ENCODE data around the gene PCDH9.
A peak's percentile ranks its signal among the peaks of the same experiment; 100 is the strongest.

PCDH9 gene

DNA sequence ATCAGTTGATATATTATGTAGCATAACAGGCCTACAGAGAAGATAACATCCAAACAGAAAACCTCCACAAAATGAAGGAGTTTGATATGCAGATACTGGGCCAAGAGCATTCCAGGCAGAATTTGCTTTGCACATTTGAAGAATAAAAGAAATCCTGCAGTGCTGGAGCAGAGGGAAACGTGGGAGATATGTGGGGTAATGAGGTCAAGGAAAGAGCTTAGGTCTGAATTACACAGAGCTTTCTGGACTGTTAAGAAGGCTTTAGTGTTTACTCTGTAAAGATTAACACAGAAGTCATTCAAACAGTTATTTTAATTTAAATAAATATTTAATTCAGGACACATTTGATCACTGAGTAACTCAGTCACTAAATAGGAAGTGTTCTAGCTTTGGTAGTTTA lies 692.7 kb downstream of the PCDH9 start:
- DNase-seq (ENCODE audit: low read depth): no peak
- no peaks in the 10 kb centered on the region for H3K9me3 ChIP-seq (ENCODE audit: control insufficient read depth, low read length)
- peaks cover 2% of the 10 kb centered on the region for H3K4me1 ChIP-seq (ENCODE audit: control insufficient read depth, insufficient read depth, low read length)
- H3K9ac ChIP-seq (ENCODE audit: low read length): no peak overlapping the region
- no peaks in the 10 kb centered on the region for H3K36me3 ChIP-seq (ENCODE audit: control insufficient read depth, insufficient read depth, low read length, severe bottlenecking)
- no peak overlapping the region for H3K4me3 ChIP-seq (ENCODE audit: low read length)
- no peaks in the 10 kb centered on the region for H3K27me3 ChIP-seq (replicated peaks; ENCODE audit: control insufficient read depth, insufficient read depth, low read length)

DNA sequence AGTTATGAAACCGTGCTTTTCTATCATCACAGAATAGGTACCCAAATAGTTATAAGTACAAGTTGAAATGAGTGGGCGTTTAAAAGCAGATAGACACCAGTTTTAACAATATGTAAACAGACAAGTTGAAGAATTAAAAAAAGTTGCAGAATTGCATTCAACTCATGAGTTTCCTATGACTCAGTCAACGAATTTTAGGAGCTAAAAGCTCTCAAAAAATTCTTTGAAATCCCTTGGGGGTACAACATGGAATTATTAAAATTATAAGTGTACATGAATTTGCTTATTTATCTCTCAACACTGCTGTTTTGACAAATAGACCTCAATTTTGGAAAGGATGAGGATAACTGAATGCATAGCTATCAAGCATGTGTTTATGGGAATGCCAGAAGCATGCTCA lies 693.4 kb downstream of the PCDH9 start:
- Histone ChIP-seq H3K27me3 (replicated peaks; ENCODE audit: control insufficient read depth, insufficient read depth, low read length) (no peaks in the 10 kb centered on the region), H3K9ac (ENCODE audit: low read length) (no peak overlapping the region), H3K9me3 (ENCODE audit: control insufficient read depth, low read length) (no peaks in the 10 kb centered on the region), H3K4me3 (ENCODE audit: low read length) (no peak overlapping the region), H3K4me1 (ENCODE audit: control insufficient read depth, insufficient read depth, low read length) (peaks cover 2% of the 10 kb centered on the region), H3K36me3 (ENCODE audit: control insufficient read depth, insufficient read depth, low read length, severe bottlenecking) (no peaks in the 10 kb centered on the region)
- no peak for DNase-seq (ENCODE audit: low read depth)

DNA sequence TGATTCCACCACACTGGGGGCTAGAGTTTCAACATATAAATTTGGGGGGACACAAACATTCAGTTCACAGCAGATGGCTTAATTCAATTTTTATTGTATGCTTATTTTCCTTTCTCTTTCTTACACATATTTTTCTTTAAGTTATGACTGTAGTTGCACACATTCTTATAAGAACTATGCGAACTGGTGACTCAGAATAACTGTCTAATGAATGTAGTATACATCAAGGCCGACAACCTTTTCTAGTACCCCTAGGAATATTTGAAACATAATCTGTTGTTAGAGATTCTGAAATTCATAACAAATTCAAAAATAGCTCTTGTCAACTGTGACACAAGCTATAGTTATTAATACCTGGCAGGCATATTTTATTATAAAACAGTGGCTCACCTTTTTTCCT lies 695.6 kb downstream of the PCDH9 start:
- Histone ChIP-seq H3K4me1 (ENCODE audit: control insufficient read depth, insufficient read depth, low read length) (peaks cover 2% of the 10 kb centered on the region), H3K9me3 (ENCODE audit: control insufficient read depth, low read length) (no peaks in the 10 kb centered on the region), H3K9ac (ENCODE audit: low read length) (no peak overlapping the region), H3K36me3 (ENCODE audit: control insufficient read depth, insufficient read depth, low read length, severe bottlenecking) (no peaks in the 10 kb centered on the region), H3K27me3 (replicated peaks; ENCODE audit: control insufficient read depth, insufficient read depth, low read length) (no peaks in the 10 kb centered on the region), H3K4me3 (ENCODE audit: low read length) (no peak overlapping the region)
- peak; percentile 56 for DNase-seq (ENCODE audit: low read depth)

DNA sequence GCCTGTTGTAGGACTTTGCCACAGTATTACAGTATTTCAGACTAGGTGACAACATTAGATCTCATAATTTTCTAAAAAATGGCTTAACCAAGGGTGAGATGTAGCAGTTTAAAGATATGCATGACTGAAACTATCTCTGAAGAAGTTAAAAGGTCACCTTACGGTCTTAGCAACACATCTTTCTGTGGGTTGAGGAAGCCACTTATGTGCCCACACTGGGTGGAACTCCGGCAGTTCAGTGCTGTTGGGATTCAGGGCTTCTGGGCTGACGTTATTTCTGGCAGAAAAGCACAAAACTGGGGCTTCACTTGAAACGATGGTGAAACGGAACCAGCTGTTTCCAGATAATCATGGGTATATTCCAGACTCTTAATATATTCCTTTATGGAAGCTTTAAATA lies 697.3 kb downstream of the PCDH9 start:
- no peak overlapping the region for H3K9ac ChIP-seq (ENCODE audit: low read length)

DNA sequence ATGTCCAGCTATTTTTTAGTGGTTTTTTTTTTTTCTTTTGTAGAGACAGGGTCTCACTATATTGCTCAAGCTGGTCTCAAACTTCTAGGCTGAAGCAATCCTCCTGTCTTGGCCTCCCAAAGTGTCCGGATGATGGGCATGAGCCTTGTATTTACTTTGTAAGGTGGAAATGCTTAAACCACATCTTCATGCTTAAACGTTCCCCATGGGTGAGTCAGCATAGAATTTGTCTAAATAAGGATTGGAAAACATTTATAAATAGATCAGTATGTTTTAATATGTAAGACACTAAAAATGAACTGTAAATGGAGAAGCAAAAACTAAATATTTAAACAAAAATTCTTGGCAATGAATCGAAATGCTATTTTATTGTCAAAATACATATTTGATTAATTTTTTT lies 698.0 kb downstream of the PCDH9 start:
- Histone ChIP-seq H3K36me3 (ENCODE audit: control insufficient read depth, insufficient read depth, low read length, severe bottlenecking) (no peaks in the 10 kb centered on the region), H3K4me3 (ENCODE audit: low read length) (no peak overlapping the region), H3K4me1 (ENCODE audit: control insufficient read depth, insufficient read depth, low read length) (peaks cover 2% of the 10 kb centered on the region), H3K9me3 (ENCODE audit: control insufficient read depth, low read length) (no peaks in the 10 kb centered on the region), H3K9ac (ENCODE audit: low read length) (no peak overlapping the region), H3K27me3 (replicated peaks; ENCODE audit: control insufficient read depth, insufficient read depth, low read length) (no peaks in the 10 kb centered on the region)
- DNase-seq (ENCODE audit: low read depth): peak; percentile 68

More for the DNA sequence above, 697.3 kb downstream of the PCDH9 start:
- no peaks in the 10 kb centered on the region for H3K9me3 ChIP-seq (ENCODE audit: control insufficient read depth, low read length)
- H3K4me1 ChIP-seq (ENCODE audit: control insufficient read depth, insufficient read depth, low read length): peaks cover 2% of the 10 kb centered on the region
- H3K4me3 ChIP-seq (ENCODE audit: low read length): no peak overlapping the region
- no peaks in the 10 kb centered on the region for H3K36me3 ChIP-seq (ENCODE audit: control insufficient read depth, insufficient read depth, low read length, severe bottlenecking)
- no peak for DNase-seq (ENCODE audit: low read depth)
- H3K27me3 ChIP-seq (replicated peaks; ENCODE audit: control insufficient read depth, insufficient read depth, low read length): no peaks in the 10 kb centered on the region

DNA sequence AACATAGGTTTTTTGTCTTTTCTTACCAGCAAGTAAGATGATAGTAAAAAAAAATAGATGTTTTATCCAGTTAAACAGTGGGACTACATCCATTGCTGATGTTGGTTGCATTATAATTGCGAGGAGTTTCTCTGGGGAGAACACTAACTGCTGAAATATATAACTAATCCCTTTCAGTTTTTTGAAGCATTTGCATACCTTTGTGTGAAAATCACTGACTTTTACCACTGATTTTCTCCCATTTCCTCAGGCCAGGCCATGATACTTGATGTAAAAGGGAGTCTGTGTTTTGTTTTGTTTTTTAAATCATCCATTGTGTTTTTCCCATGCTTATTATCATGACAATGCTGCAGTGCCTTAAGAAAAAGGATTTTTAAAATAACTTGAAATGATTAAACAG lies 699.5 kb downstream of the PCDH9 start:
- Histone ChIP-seq H3K9ac (ENCODE audit: low read length) (no peak overlapping the region), H3K36me3 (ENCODE audit: control insufficient read depth, insufficient read depth, low read length, severe bottlenecking) (no peaks in the 10 kb centered on the region), H3K27me3 (replicated peaks; ENCODE audit: control insufficient read depth, insufficient read depth, low read length) (no peaks in the 10 kb centered on the region), H3K9me3 (ENCODE audit: control insufficient read depth, low read length) (no peaks in the 10 kb centered on the region), H3K4me1 (ENCODE audit: control insufficient read depth, insufficient read depth, low read length) (no peaks in the 10 kb centered on the region), H3K4me3 (ENCODE audit: low read length) (no peak overlapping the region)
- no peak for DNase-seq (ENCODE audit: low read depth)

DNA sequence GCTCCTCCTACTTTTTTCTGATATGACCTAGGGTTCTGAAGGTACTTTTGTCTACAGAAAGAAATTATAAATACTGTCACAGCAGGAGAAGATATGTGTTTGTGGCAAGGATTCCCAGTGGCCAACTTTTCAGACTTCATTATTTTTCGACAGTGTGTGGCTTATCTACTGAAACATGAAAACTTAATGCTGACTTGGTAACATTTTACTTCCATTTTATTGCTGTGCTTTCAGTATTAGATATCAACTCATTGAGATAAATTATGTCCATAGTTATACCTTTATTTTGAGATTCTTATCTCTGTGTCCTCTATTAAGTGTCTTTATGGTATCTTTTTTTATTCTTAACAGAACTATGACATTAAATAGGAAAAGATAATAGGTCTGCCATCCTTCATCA lies 700.0 kb downstream of the PCDH9 start:
- no peak overlapping the region for H3K4me3 ChIP-seq (ENCODE audit: low read length)

DNA sequence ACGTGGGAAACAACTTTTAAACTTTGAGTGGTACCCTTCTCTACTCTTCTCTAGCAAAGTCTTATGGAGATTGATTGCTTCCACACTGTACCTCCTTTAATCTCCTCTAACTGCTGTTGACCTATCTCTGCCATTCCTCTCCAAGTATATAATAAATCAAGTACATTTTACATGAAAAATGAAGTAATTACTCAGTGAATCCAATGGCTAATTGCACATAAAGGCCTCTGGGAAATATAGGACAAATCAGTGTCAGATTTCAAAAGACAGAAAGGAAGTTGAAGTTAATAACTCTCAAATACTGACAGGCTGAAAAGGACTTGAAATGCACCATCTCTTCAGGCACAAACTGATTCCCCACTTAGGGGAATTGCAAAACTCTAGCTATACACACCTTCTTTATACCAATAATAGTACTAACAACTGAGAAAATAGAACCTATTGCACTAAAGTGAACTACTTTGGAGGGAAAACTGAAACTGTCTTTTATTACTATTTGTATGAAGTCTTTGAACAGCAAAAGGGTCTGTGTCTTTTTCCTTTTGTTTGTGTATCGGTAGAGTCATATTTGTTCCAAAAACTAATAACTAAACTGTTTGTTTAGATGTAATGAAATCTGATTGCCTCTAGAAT lies 701.1 kb downstream of the PCDH9 start:
- DNase-seq (ENCODE audit: low read depth): no peak

More for the DNA sequence above, 700.0 kb downstream of the PCDH9 start:
- no peaks in the 10 kb centered on the region for H3K27me3 ChIP-seq (replicated peaks; ENCODE audit: control insufficient read depth, insufficient read depth, low read length)
- H3K4me1 ChIP-seq (ENCODE audit: control insufficient read depth, insufficient read depth, low read length): no peaks in the 10 kb centered on the region
- H3K9ac ChIP-seq (ENCODE audit: low read length): no peak overlapping the region
- no peaks in the 10 kb centered on the region for H3K36me3 ChIP-seq (ENCODE audit: control insufficient read depth, insufficient read depth, low read length, severe bottlenecking)
- no peak for DNase-seq (ENCODE audit: low read depth)
- no peaks in the 10 kb centered on the region for H3K9me3 ChIP-seq (ENCODE audit: control insufficient read depth, low read length)

DNA sequence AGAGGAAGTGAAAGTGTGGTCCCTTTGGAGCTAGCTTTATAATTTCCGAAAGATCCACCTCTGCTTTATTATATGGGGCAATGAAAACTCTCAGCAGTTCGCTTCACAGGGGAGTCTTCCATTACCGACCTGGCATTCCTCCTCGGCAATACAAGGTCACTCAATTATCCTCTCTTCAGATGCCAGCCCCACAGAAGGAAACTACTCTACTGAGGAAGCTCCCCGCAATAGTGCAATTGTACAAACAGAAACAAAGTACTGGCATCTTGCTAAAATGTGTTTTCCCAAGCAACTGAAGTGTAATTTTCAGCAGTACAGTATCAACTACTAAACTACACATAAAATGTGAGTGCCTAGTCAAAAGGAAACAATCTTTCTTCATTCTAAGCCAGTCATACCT lies 702.0 kb downstream of the PCDH9 start:
- Histone ChIP-seq H3K27me3 (replicated peaks; ENCODE audit: control insufficient read depth, insufficient read depth, low read length) (no peaks in the 10 kb centered on the region), H3K9ac (ENCODE audit: low read length) (no peak overlapping the region), H3K36me3 (ENCODE audit: control insufficient read depth, insufficient read depth, low read length, severe bottlenecking) (no peaks in the 10 kb centered on the region), H3K4me1 (ENCODE audit: control insufficient read depth, insufficient read depth, low read length) (no peaks in the 10 kb centered on the region), H3K4me3 (ENCODE audit: low read length) (no peak overlapping the region), H3K9me3 (ENCODE audit: control insufficient read depth, low read length) (no peaks in the 10 kb centered on the region)
- DNase-seq (ENCODE audit: low read depth): no peak

More for the DNA sequence above, 701.1 kb downstream of the PCDH9 start:
- no peak overlapping the region for H3K4me3 ChIP-seq (ENCODE audit: low read length)
- H3K27me3 ChIP-seq (replicated peaks; ENCODE audit: control insufficient read depth, insufficient read depth, low read length): no peaks in the 10 kb centered on the region
- H3K4me1 ChIP-seq (ENCODE audit: control insufficient read depth, insufficient read depth, low read length): no peaks in the 10 kb centered on the region
- no peaks in the 10 kb centered on the region for H3K9me3 ChIP-seq (ENCODE audit: control insufficient read depth, low read length)
- no peak overlapping the region for H3K9ac ChIP-seq (ENCODE audit: low read length)
- no peaks in the 10 kb centered on the region for H3K36me3 ChIP-seq (ENCODE audit: control insufficient read depth, insufficient read depth, low read length, severe bottlenecking)

DNA sequence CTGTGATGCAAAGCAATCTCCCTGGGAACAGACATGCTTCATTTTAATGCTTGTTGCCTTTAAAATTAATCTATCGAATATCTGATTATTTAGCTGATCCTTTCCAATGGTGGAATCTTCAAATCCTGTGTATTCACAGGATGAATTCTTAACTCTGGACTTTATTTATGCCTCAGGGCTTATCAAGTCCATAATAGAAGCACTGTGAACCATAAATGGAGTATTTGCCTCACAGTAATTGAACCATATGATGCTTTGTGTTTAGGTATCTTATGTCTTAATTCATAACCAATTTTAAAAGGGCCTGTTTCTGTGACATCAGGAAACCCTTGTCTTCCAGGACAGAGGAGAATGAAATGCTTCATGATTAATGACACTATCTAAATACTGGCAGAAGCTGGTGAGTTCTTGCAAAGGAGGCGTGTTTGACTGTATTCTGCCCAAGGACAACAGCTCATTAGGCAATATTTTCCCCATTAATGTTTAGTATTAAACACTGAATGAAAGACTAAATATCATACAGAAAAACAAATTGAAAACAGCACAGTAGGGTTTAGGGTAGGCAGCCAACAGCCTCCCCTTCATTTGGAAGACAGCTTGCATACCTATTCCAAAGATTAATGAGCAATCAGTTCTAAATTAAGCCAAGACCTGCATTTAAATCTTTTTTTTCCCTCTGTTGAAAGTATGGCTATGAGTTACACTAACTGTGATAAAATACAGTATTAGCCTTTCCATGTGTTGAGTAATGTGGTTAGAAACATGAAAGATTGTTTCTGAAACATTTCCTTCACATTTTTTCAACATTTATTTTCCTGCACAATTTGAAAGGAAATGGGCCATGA lies 709.4 kb downstream of the PCDH9 start:
- H3K27me3 ChIP-seq (replicated peaks; ENCODE audit: control insufficient read depth, insufficient read depth, low read length): no peaks in the 10 kb centered on the region

DNA sequence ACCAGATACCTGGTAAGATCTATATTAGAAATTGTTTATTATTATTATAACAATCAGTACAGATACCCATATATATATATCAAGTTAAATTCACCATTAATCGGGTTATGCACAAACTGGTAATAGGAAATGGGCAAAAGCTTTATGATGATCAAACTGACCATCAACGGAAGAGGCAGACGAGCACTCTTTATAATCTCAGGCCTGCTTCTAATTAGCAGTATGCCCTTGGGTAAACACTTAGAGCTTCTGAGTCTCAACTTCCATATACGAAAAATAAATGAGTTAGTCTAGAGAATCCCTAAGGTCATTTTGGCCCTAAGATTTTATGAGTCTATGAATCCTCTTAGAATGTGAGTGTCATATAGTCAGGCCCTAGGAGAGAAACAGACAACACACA lies 710.9 kb downstream of the PCDH9 start:
- H3K9ac ChIP-seq (ENCODE audit: low read length): no peak overlapping the region
- H3K27me3 ChIP-seq (replicated peaks; ENCODE audit: control insufficient read depth, insufficient read depth, low read length): no peaks in the 10 kb centered on the region
- H3K9me3 ChIP-seq (ENCODE audit: control insufficient read depth, low read length): no peaks in the 10 kb centered on the region
- no peak for DNase-seq (ENCODE audit: low read depth)
- H3K4me1 ChIP-seq (ENCODE audit: control insufficient read depth, insufficient read depth, low read length): peaks cover 7% of the 10 kb centered on the region
- H3K36me3 ChIP-seq (ENCODE audit: control insufficient read depth, insufficient read depth, low read length, severe bottlenecking): no peaks in the 10 kb centered on the region
- H3K4me3 ChIP-seq (ENCODE audit: low read length): no peak overlapping the region

More for the DNA sequence above, 709.4 kb downstream of the PCDH9 start:
- Histone ChIP-seq H3K4me1 (ENCODE audit: control insufficient read depth, insufficient read depth, low read length) (peaks cover 7% of the 10 kb centered on the region), H3K36me3 (ENCODE audit: control insufficient read depth, insufficient read depth, low read length, severe bottlenecking) (no peaks in the 10 kb centered on the region), H3K9ac (ENCODE audit: low read length) (no peak overlapping the region), H3K4me3 (ENCODE audit: low read length) (no peak overlapping the region), H3K9me3 (ENCODE audit: control insufficient read depth, low read length) (no peaks in the 10 kb centered on the region)
- no peak for DNase-seq (ENCODE audit: low read depth)
